Liver (tissue), 9 donors: ENCODE results near the gene TEX2. TPM values are rescaled to one million over a fixed set of nuclear protein-coding genes. Genes with fewer than 3 reads are reported as not detected.

Source experiments
- DNase-seq: peaks from one replicate; pipeline ENCODE4 v3.0.0-alpha.2; 2017; ENCODE audit warnings: low spot score
- H3K27ac ChIP-seq, 2 donors: one replicate each; pipeline ENCODE4 v1.7.0; 2013; ENCODE audit warnings: inconsistent platforms in 2 of 2, low read length in 2 of 2, control low read depth in 1 of 2, low read depth in 1 of 2, mild to moderate bottlenecking in 1 of 2
- H3K27me3 ChIP-seq, 4 donors: one replicate each; pipeline versions ENCODE4 v1.6.1 to v1.7.0; 2013; ENCODE audit warnings: low read length in 3 of 4, inconsistent platforms in 1 of 4, mild to moderate bottlenecking in 1 of 4, moderate library complexity in 1 of 4; ENCODE audit not compliant: control insufficient read depth in 4 of 4, insufficient read depth in 4 of 4
- H3K36me3 ChIP-seq, 4 donors: one replicate each; pipeline versions ENCODE4 v1.6.1 to v1.7.0; 2013; ENCODE audit warnings: low read length in 3 of 4, mild to moderate bottlenecking in 3 of 4, low read depth in 1 of 4, moderate library complexity in 1 of 4; ENCODE audit not compliant: control insufficient read depth in 4 of 4, insufficient read depth in 3 of 4
- H3K4me1 ChIP-seq, 4 donors: one replicate each; pipeline versions ENCODE4 v1.6.1 to v1.7.0; 2013; ENCODE audit warnings: low read length in 3 of 4, mild to moderate bottlenecking in 3 of 4, moderate library complexity in 1 of 4; ENCODE audit not compliant: control insufficient read depth in 4 of 4, insufficient read depth in 4 of 4
- H3K4me3 ChIP-seq, 3 donors: one replicate each; pipeline versions ENCODE4 v1.6.1 to v1.7.0; 2013; ENCODE audit warnings: low read length in 3 of 3, control low read depth in 1 of 3, low read depth in 1 of 3, mild to moderate bottlenecking in 1 of 3
- H3K9ac ChIP-seq, 2 donors: one replicate each; pipeline ENCODE4 v1.7.0; 2013; ENCODE audit warnings: low read length in 2 of 2, mild to moderate bottlenecking in 2 of 2, moderate library complexity in 2 of 2, control low read depth in 1 of 2, low read depth in 1 of 2
- H3K9me3 ChIP-seq, 4 donors: one replicate each; pipeline versions ENCODE4 v1.6.1 to v1.7.0; 2013; ENCODE audit warnings: low read length in 3 of 4; ENCODE audit not compliant: control insufficient read depth in 4 of 4
- ATF3 ChIP-seq: IDR thresholded peaks from 2 replicates; pipeline ENCODE4 v1.6.1; 2016; ENCODE audit warnings: antibody characterized with exemption
- CTCF ChIP-seq: fragments of 150-350 bp; IDR thresholded peaks from 2 replicates; pipeline ENCODE4 v1.5.1; 2017; ENCODE audit warnings: improper control_type of control experiment, low read depth, low read length; ENCODE audit not compliant: missing input control
- EGR1 ChIP-seq, 2 donors: IDR thresholded peaks; 2 replicates each; pipeline ENCODE4 v1.6.1; 2016 to 2018; ENCODE audit warnings: antibody characterized with exemption in 2 of 2, low read depth in 2 of 2
- FOXA1 ChIP-seq: IDR thresholded peaks from 2 replicates; pipeline ENCODE4 v1.6.1; 2016; ENCODE audit warnings: antibody characterized with exemption
- FOXA2 ChIP-seq: IDR thresholded peaks from 2 replicates; pipeline ENCODE4 v1.6.1; 2016; ENCODE audit warnings: antibody characterized with exemption
- GABPA ChIP-seq, 2 donors: IDR thresholded peaks in 1 of 2; conservative IDR thresholded peaks in 1 of 2; 2 replicates each; pipeline ENCODE4 v1.6.1; 2016; ENCODE audit warnings: antibody characterized with exemption in 2 of 2, mild to moderate bottlenecking in 1 of 2, moderate library complexity in 1 of 2
- HNF4A ChIP-seq, 2 donors: conservative IDR thresholded peaks; 2 replicates each; pipeline ENCODE4 v1.6.1; 2016; ENCODE audit warnings: antibody characterized with exemption in 2 of 2, mild to moderate bottlenecking in 2 of 2
- HNF4G ChIP-seq: IDR thresholded peaks from 2 replicates; pipeline ENCODE4 v1.6.1; 2016; ENCODE audit warnings: antibody characterized with exemption
- JUND ChIP-seq, 2 donors: IDR thresholded peaks; 2 replicates each; pipeline ENCODE4 v1.6.1; 2016; ENCODE audit warnings: antibody characterized with exemption in 2 of 2
- MAX ChIP-seq: IDR thresholded peaks from 2 replicates; pipeline ENCODE4 v1.6.1; 2016; ENCODE audit warnings: antibody characterized with exemption
- NR2F2 ChIP-seq: IDR thresholded peaks from 2 replicates; pipeline ENCODE4 v1.6.1; 2016; ENCODE audit warnings: antibody characterized with exemption
- RAD21 ChIP-seq, 2 donors: IDR thresholded peaks; 2 replicates each; pipeline ENCODE4 v1.6.1; 2016; ENCODE audit warnings: antibody characterized with exemption in 2 of 2, mild to moderate bottlenecking in 2 of 2
- REST ChIP-seq: IDR thresholded peaks from 2 replicates; pipeline ENCODE4 v1.6.1; 2016; ENCODE audit warnings: antibody characterized with exemption, mild to moderate bottlenecking
- RXRA ChIP-seq, 2 donors: IDR thresholded peaks; 2 replicates each; pipeline ENCODE4 v1.6.1; 2017 to 2018; ENCODE audit warnings: antibody characterized with exemption in 2 of 2, mild to moderate bottlenecking in 1 of 2
- SP1 ChIP-seq: IDR thresholded peaks from 2 replicates; pipeline ENCODE4 v1.6.1; 2018; ENCODE audit warnings: antibody characterized with exemption, mild to moderate bottlenecking
- TAF1 ChIP-seq: conservative IDR thresholded peaks from 2 replicates; pipeline ENCODE4 v1.6.1; 2016; ENCODE audit warnings: antibody characterized with exemption, mild to moderate bottlenecking
- YY1 ChIP-seq: IDR thresholded peaks from 2 replicates; pipeline ENCODE4 v1.6.1; 2016; ENCODE audit warnings: antibody characterized with exemption, mild to moderate bottlenecking
- ZBTB33 ChIP-seq: IDR thresholded peaks from 2 replicates; pipeline ENCODE4 v1.6.1; 2016; ENCODE audit warnings: antibody characterized with exemption
- WGBS: extraction: QIAGEN DNeasy Blood & Tissue Kit; methylation state at CpG from one replicate; pipeline ENCODE4 v1.1.7; 2013; 5-methylcytosine and 5-hydroxymethylcytosine counted together
- polyA plus RNA-seq, 2 donors: library from polyadenylated mRNA; stranded (reverse) in 1 of 2; unstranded in 1 of 2; fragments of 200-250 nt in 1 of 2; fragments of >200 nt in 1 of 2; fragmentation: Nextera tagmentation in 1 of 2; extraction: Ambion mirVana in 1 of 2; gene quantifications; one replicate each; pipeline versions ENCODE4 v1.2.1 to v1.2.3, GENCODE V29; 2013 to 2015
- total RNA-seq, 2 donors: library from RNA; depleted of rRNA; stranded (reverse); fragments of >200 nt; gene quantifications; one replicate each; pipeline ENCODE4 v1.2.3, GENCODE V29; 2014
- donor health status: healthy.
- donor health status: healthy.
- donor health status: healthy.
- donor health status: healthy.
- donor health status: healthy.

Gene TEX2
- total and polyA plus RNA-seq, 4 donors = 15.9 to 39.8 (median 28.2) TPM

GRCh38 chr17:64244165-64244564, 18.9 kb downstream of the TEX2 start:
- Histone ChIP-seq H3K36me3 (peaks cover 0 to 2% (median under 1%) of the 10 kb centered on the region in 4 donors), H3K27ac (no peak overlapping the region), H3K9me3 (no peaks in the 10 kb centered on the region), H3K9ac (no peak overlapping the region), H3K27me3 (no peaks in the 10 kb centered on the region), H3K4me3 (no peak overlapping the region), H3K4me1 (peaks cover 0 to 12% (median 5%) of the 10 kb centered on the region in 4 donors)
- DNase-seq = no peak
- WGBS = 86% methylated on average over 5 of the region's 5 CpGs
- peak; percentile 20 to 41 for TF ChIP-seq RXRA (IDR thresholded peaks at IDR 0.05)
- peak in 1 of 2 donors; percentile 12 for TF ChIP-seq RAD21 (IDR thresholded peaks at IDR 0.05)
- no peak for TF ChIP-seq HNF4G
- no peak for TF ChIP-seq FOXA2
- no peak for TF ChIP-seq ZBTB33
- TF ChIP-seq HNF4A (conservative IDR thresholded peaks at IDR 0.05) = no peak
- no peak for TF ChIP-seq MAX
- TF ChIP-seq NR2F2 = peak; percentile 99
- no peak for TF ChIP-seq FOXA1
- no peak for TF ChIP-seq YY1
- no peak for TF ChIP-seq ATF3
- TF ChIP-seq EGR1 (IDR thresholded peaks at IDR 0.05; ENCODE audit: low read depth in 2 of 2) = no peak
- TF ChIP-seq CTCF = no peak
- TF ChIP-seq TAF1 = no peak
- TF ChIP-seq JUND (IDR thresholded peaks at IDR 0.05) = no peak
- TF ChIP-seq REST = no peak
- no peak for TF ChIP-seq GABPA (IDR thresholded peaks at IDR 0.05 in 1 of 2, conservative IDR thresholded peaks at IDR 0.05 in 1 of 2)
- TF ChIP-seq SP1 = no peak
